GM10266 (cell line): ENCODE measurements around the gene CDH16.
A peak's percentile ranks its signal among the peaks of the same experiment; 100 is the strongest.
"Not testable (repeated sequence)": the region's sequence is repeated elsewhere in the genome, so short reads cannot be mapped to it uniquely, and the experiment has no call there.

Source experiments
- DNase-seq: peaks from one replicate; pipeline ENCODE4 v3.0.0; 2012; ENCODE audit errors: extremely low spot score
- TF ChIP-seq, protein P1 (sequence below): IDR thresholded peaks from 2 replicates; pipeline ENCODE4 v1.5.1; 2012; ENCODE audit warnings: mild to moderate bottlenecking, low read depth; ENCODE audit not compliant: control insufficient read depth, insufficient read depth; ENCODE audit errors: missing control alignments

The CDH16 gene

DNA sequence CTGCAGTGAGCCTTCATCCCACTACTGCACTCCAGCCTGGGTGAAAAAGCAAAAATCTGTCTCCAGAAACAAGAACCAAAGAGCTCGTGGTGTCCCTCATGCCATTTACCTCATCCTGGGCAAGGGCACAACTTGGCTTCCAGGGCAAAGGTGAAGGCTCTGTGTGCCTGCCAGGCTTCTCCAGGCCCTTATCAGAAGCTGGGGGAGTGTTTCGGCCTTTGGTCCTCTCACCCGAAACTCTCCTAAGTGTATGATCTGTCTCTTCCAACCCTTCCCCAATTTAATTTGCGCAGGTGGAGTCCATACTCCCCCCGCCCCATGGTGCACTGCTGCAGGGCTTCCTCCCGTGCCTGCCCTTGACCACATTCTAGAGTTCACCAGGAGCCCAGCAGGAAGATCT, 17.8 kb upstream of the CDH16 start:
- TF ChIP-seq, protein P1, sequence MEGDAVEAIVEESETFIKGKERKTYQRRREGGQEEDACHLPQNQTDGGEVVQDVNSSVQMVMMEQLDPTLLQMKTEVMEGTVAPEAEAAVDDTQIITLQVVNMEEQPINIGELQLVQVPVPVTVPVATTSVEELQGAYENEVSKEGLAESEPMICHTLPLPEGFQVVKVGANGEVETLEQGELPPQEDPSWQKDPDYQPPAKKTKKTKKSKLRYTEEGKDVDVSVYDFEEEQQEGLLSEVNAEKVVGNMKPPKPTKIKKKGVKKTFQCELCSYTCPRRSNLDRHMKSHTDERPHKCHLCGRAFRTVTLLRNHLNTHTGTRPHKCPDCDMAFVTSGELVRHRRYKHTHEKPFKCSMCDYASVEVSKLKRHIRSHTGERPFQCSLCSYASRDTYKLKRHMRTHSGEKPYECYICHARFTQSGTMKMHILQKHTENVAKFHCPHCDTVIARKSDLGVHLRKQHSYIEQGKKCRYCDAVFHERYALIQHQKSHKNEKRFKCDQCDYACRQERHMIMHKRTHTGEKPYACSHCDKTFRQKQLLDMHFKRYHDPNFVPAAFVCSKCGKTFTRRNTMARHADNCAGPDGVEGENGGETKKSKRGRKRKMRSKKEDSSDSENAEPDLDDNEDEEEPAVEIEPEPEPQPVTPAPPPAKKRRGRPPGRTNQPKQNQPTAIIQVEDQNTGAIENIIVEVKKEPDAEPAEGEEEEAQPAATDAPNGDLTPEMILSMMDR = no peak
- DNase-seq = no peak

DNA sequence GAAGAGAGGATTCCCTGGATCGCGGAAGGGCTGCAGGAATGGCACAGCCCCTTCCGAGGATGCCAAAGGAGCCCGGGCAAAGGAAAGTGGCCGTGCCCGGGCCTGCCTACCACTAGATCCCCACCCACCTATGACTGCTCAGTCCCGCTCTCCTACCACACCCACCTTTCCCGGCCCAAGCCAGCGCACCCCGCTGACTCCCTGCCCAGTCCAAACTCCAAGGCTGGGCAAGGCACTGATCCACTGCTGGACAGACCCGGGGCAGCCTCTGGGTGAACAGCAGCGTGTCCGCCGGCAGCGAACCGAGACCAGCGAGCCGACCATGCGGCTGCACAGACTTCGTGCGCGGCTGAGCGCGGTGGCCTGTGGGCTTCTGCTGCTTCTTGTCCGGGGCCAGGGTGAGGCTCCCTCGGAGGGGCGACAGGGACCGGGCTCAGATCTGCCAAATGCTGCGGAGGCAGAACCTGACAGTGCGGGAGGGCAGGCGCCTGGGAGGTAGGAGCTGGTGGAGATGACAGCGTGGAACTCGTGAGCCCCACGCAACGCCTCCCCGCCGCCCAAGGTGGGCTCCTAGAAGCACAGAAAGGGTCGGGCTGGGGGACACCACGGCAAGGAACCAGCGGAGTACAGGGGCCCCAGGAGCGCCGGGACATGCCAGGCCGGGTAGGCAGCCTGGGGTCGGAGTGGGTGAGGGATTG, 16.8 kb upstream of the CDH16 start, which contains the start of gene CES2:
CES2 (plus strand) TSS at position 203 of the 698 bp plus-strand sequence; CDS start at position 323, 120 bp downstream.
- no peak for DNase-seq
- TF ChIP-seq, protein P1 = no peak

DNA sequence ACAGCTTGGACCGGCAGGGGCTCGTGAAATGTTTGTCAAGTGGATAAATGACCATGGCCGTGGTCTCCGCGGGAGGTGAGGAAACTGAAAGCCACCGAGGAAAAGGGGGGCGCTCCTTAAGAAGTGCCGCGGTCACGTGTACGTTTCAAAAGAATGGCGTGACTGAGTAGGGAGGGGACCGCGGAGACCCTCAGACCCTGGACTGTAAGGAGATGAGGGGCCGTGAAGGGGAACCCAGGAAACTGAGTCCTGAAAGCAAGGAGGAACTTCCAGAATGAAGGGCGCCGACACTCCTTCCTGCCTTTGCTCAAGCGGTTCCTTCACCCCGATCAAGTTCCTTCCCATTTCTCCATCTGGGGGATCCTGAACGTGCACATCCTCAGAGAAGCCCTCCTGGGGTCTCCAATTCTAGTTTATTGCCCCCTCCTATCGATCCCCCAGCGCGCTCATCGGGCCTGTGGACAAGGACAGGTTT, 16.2 kb upstream of the CDH16 start:
- not testable (repeated sequence) for DNase-seq

DNA sequence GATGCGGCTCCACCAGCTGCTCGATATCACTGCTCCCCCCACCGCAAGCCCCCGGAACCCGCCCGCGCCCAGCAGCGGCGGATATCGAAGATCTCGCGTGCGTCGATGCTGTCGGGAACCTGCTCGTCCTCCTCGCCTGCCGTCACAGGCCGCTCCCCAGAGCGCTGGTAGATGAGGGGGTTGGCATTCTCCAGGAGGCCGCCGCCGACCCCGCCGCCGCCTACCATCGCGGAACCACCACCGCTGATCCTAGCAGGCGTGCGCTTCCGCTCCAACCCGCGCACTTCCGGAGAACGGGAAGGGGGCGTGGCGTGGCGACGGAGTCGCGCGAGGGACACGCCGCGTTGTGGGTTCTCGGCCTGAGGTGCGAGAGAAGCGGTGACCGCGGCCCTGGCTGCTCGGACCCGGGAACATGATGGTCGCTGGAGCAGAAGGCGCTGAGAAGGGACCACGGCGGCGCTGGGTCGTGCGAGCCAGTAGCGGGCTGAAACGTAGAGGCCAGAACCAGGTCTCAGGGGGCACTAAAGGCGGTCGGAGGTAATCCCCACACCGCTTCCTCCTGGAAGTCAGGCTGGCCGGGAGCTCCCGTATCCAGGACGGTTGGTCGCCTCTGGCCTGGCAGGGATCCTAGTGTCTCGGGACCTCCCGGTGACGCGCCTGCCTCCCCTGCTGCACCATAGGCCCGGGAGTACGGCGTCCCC, 15.6 kb upstream of the CDH16 start, which contains the start of gene CIAO2B:
CIAO2B (minus strand) TSS at position 265 of the 701 bp plus-strand sequence; CDS start at position 227, 38 bp downstream.
- peak; percentile 90 for DNase-seq
- TF ChIP-seq, protein P1 = no peak

DNA sequence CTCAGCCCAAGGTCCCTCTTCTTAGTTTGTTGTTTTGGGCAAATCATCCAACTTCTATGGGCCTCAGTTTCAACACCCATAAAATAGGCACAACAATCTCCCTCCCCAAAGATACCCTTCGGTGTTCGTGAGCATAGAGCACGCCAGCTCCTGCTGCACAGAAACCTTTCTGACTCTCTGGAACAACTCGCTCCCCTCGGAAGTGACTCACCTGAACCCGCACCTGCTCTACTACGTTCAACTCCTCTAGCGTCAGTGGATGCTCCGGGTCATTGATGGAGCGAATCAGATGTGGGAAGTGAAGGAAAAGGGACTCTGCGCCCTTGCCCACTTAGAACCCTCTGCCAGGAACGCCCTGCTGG, 15.1 kb upstream of the CDH16 start:
- TF ChIP-seq, protein P1 = no peak
- DNase-seq = no peak

DNA sequence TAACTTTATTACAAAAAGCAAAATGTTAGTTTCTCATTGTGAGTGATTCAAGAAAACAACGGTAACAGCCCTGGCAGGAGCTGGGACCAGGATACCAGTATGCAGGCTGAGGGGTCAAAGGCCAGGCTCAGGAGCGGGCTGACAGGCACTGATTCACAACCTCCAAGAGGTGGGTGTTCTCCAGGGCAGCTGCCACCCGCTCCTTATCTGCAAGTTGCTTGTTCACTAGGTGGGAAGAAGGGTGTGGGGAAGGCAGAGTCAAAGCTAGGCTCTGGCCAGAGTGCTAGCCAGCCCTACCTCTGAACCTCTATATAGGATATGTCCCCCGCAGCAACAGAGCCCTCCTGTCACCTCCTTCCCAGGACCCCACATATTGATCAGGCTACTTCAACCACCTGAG, 13.4 kb upstream of the CDH16 start:
- TF ChIP-seq, protein P1 = no peak
- DNase-seq = no peak

DNA sequence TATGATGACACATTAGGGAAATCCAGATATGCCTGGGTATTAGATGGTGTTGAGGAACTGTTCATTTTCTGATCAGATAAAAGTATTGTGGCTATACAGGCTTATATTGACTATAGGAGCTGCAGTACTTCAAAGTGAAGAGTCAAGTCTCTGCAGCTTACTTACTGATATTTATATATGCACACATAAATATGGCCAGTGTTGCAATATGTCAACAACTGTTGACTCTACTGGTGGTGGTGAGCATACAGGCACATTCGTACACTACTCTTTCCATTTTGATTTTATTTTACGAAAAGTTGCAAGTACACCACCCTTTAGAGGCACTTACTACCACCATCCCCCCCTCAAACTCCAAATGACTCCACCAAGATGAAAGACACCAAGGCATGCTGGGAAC, 13.0 kb upstream of the CDH16 start:
- TF ChIP-seq, protein P1 = no peak
- no peak for DNase-seq

DNA sequence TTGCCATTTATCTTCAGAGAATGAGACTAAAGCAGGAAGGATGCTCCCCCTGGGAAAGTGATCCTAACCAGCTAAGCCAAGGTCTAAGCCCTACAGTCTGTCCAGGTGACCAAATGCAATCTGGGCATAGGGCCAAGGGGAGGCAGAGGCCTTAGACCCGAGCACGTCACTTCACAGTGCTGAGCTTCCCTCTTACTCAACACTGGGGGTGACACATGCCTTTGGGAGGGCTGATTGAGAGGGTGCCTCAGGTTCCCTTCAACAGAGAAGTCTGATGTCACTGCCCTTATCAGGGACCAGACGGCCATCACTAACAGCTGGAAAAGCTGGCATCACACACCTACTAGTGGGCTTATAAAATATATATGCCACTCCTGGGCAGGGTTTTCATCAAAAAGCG, 11.5 kb upstream of the CDH16 start:
- no peak for DNase-seq
- TF ChIP-seq, protein P1 = no peak
